Hepatocyte (in vitro differentiated cells): Measurements from ENCODE around the gene CNST. TPM values are rescaled to one million over a fixed set of nuclear protein-coding genes. Genes with fewer than 3 reads are reported as not detected.
A peak's percentile ranks its signal among the peaks of the same experiment; 100 is the strongest.

Experiments
- DNase-seq: peaks from one replicate; pipeline ENCODE4 v3.0.0-alpha.2; 2016; ENCODE audit warnings: low spot score
- H2AFZ ChIP-seq: fragments of 200-600 bp; sonication (generic); 2 replicates; pipeline ENCODE4 v1.6.0; 2016; ENCODE audit warnings: antibody characterized with exemption, mild to moderate bottlenecking
- H3K27ac ChIP-seq: fragments of 200-600 bp; sonication (generic); 2 replicates; pipeline ENCODE4 v1.5.1; 2016; ENCODE audit warnings: mild to moderate bottlenecking
- H3K27me3 ChIP-seq: fragments of 200-600 bp; sonication (generic); 2 replicates; pipeline ENCODE4 v1.6.1; 2016
- H3K36me3 ChIP-seq: fragments of 200-600 bp; sonication (generic); replicated peaks from 2 replicates; pipeline ENCODE4 v1.5.1; 2016; ENCODE audit warnings: low read depth; ENCODE audit not compliant: insufficient read depth
- H3K4me1 ChIP-seq: fragments of 200-600 bp; sonication (generic); 2 replicates; pipeline ENCODE4 v1.5.1; 2016; ENCODE audit warnings: mild to moderate bottlenecking, moderate library complexity; ENCODE audit not compliant: insufficient read depth
- H3K4me2 ChIP-seq: fragments of 200-600 bp; sonication (generic); 2 replicates; pipeline ENCODE4 v1.6.0; 2016
- H3K4me3 ChIP-seq: fragments of 200-600 bp; sonication (generic); 2 replicates; pipeline ENCODE4 v1.5.1; 2016; ENCODE audit warnings: mild to moderate bottlenecking
- H3K79me2 ChIP-seq: fragments of 200-600 bp; sonication (generic); 2 replicates; pipeline ENCODE4 v1.6.0; 2017; ENCODE audit warnings: mild to moderate bottlenecking
- H3K9me2 ChIP-seq: fragments of 200-600 bp; sonication (generic); replicated peaks from 2 replicates; pipeline ENCODE4 v1.6.0; 2017; ENCODE audit warnings: mild to moderate bottlenecking; ENCODE audit not compliant: insufficient read depth
- H3K9me3 ChIP-seq: fragments of 200-600 bp; sonication (generic); 2 replicates; pipeline ENCODE4 v1.5.1; 2016; ENCODE audit warnings: low read depth, mild to moderate bottlenecking
- H4K20me1 ChIP-seq: fragments of 200-600 bp; sonication (generic); 2 replicates; pipeline ENCODE4 v1.6.0; 2016; ENCODE audit warnings: mild to moderate bottlenecking; ENCODE audit not compliant: insufficient read depth, poor library complexity, severe bottlenecking
- CTCF ChIP-seq: fragments of 200-600 bp; sonication (generic); IDR thresholded peaks from 2 replicates; pipeline ENCODE4 v1.5.1; 2016; ENCODE audit warnings: antibody characterized with exemption, mild to moderate bottlenecking; ENCODE audit not compliant: poor library complexity
- EZH2 ChIP-seq: fragments of 200-600 bp; sonication (generic); IDR thresholded peaks from 2 replicates; pipeline ENCODE4 v1.6.1; 2016; ENCODE audit warnings: antibody characterized with exemption, mild to moderate bottlenecking, borderline replicate concordance
- EZH2phosphoT487 ChIP-seq: fragments of 200-600 bp; sonication (generic); IDR thresholded peaks from one replicate; pipeline ENCODE4 v1.6.1; 2018; ENCODE audit warnings: antibody characterized with exemption, mild to moderate bottlenecking, low read depth, moderate library complexity; ENCODE audit not compliant: unreplicated experiment, severe bottlenecking
- WGBS: methylation state at CpG from one replicate; pipeline ENCODE4 v1.1.6; 2016; ENCODE audit warnings: low lambda C conversion rate; ENCODE audit errors: missing lambda C conversion rate; 5-methylcytosine and 5-hydroxymethylcytosine counted together
- polyA plus RNA-seq: library from polyadenylated mRNA; unstranded; fragments of >200 nt; fragmentation: Nextera tagmentation; extraction: Ambion mirVana; gene quantifications from 2 replicates; pipeline ENCODE4 v1.2.1, GENCODE V29; 2016
- total RNA-seq: library from RNA; depleted of rRNA; stranded (reverse); fragments of >200 nt; gene quantifications from 2 replicates; pipeline ENCODE4 v1.2.3, GENCODE V29; 2014

CNST gene
- total RNA-seq (16.2 and 16.4 TPM in 2 replicates), polyA plus RNA-seq (6.1 and 7.1 TPM in 2 replicates)

- no peaks in the 10 kb centered on the region for H3K9me2 ChIP-seq
- peak within 1 kb of the TSS; percentile 69 for H2AFZ ChIP-seq
- under 1% methylated on average over 48 of the region's 62 CpGs for WGBS
- H3K4me3 ChIP-seq, result peak within 1 kb of the TSS; percentile 71
- no peaks in the 10 kb centered on the region for H3K27me3 ChIP-seq
- H3K79me2 ChIP-seq, result peaks cover 64% of the 10 kb centered on the region
- H3K4me2 ChIP-seq, result peak within 1 kb of the TSS; percentile 87
- H3K9me3 ChIP-seq, result no peaks in the 10 kb centered on the region
- H3K36me3 ChIP-seq, result no peaks in the 10 kb centered on the region
- H4K20me1 ChIP-seq, result no peaks in the 10 kb centered on the region
- TF ChIP-seq EZH2phosphoT487 (no peak), EZH2 (no peak), CTCF (no peak)
- H3K27ac ChIP-seq, result peak within 1 kb of the TSS; percentile 86
- DNase-seq, result peak; percentile 99
- H3K4me1 ChIP-seq, result peaks cover 14% of the 10 kb centered on the region
Observed at GRCh38 chr1:246566128-246566812, at the start of gene CNST, which contains the start of gene TFB2M. Gene CNST (plus strand): TSS chr1:246566456. CDS start chr1:246591563, 25,107 bp downstream. Gene TFB2M (minus strand): TSS chr1:246566261. CDS start chr1:246566138, 123 bp downstream.

- H3K9me3 ChIP-seq, result no peaks in the 10 kb centered on the region
- WGBS, result 97% methylated on average over 7 of the region's 7 CpGs
- no peaks in the 10 kb centered on the region for H3K36me3 ChIP-seq
- TF ChIP-seq EZH2 (no peak), CTCF (no peak)
- no peak overlapping the region for H2AFZ ChIP-seq
- no peaks in the 10 kb centered on the region for H3K79me2 ChIP-seq
- H3K9me2 ChIP-seq, result no peaks in the 10 kb centered on the region
- no peaks in the 10 kb centered on the region for H4K20me1 ChIP-seq
- H3K4me2 ChIP-seq, result no peak overlapping the region
- DNase-seq, result no peak
- H3K4me1 ChIP-seq, result no peaks in the 10 kb centered on the region
- H3K27me3 ChIP-seq, result no peaks in the 10 kb centered on the region
- no peak overlapping the region for H3K4me3 ChIP-seq
- H3K27ac ChIP-seq, result no peak overlapping the region
Observed at GRCh38 chr1:246517391-246517790, 48.9 kb upstream of the CNST start.

GRCh38 chr1:246518456-246519205 lies 47.6 kb upstream of the CNST start:
- Histone ChIP-seq H3K4me1 (no peaks in the 10 kb centered on the region), H3K4me3 (no peak overlapping the region), H3K79me2 (no peaks in the 10 kb centered on the region), H3K27ac (no peak overlapping the region), H2AFZ (no peak overlapping the region), H3K9me2 (no peaks in the 10 kb centered on the region), H4K20me1 (no peaks in the 10 kb centered on the region), H3K9me3 (no peaks in the 10 kb centered on the region), H3K4me2 (no peak overlapping the region), H3K36me3 (no peaks in the 10 kb centered on the region), H3K27me3 (no peaks in the 10 kb centered on the region)
- TF ChIP-seq EZH2 (no peak), CTCF (no peak), EZH2phosphoT487 (no peak)
- WGBS, result 89% methylated on average over 17 of the region's 17 CpGs
- no peak for DNase-seq
